ENCODE results near the gene LRBA.

GRCh38 chr4:150387981-150388380, 627.1 kb downstream of the LRBA start:
- TF ChIP-seq, protein P1, sequence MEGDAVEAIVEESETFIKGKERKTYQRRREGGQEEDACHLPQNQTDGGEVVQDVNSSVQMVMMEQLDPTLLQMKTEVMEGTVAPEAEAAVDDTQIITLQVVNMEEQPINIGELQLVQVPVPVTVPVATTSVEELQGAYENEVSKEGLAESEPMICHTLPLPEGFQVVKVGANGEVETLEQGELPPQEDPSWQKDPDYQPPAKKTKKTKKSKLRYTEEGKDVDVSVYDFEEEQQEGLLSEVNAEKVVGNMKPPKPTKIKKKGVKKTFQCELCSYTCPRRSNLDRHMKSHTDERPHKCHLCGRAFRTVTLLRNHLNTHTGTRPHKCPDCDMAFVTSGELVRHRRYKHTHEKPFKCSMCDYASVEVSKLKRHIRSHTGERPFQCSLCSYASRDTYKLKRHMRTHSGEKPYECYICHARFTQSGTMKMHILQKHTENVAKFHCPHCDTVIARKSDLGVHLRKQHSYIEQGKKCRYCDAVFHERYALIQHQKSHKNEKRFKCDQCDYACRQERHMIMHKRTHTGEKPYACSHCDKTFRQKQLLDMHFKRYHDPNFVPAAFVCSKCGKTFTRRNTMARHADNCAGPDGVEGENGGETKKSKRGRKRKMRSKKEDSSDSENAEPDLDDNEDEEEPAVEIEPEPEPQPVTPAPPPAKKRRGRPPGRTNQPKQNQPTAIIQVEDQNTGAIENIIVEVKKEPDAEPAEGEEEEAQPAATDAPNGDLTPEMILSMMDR (IDR thresholded peaks at IDR 0.05): no peak
- TF ChIP-seq STAT6 (CRISPR knock-in tag; conservative IDR thresholded peaks at IDR 0.05; ENCODE audit: low read depth) (no peak), USF2 (CRISPR knock-in tag; IDR thresholded peaks at IDR 0.05) (no peak), NFYB (CRISPR knock-in tag; conservative IDR thresholded peaks at IDR 0.05; ENCODE audit: low read depth) (no peak), RELA (CRISPR knock-in tag; IDR thresholded peaks at IDR 0.05; ENCODE audit: borderline replicate concordance) (no peak), TEAD4 (CRISPR knock-in tag; IDR thresholded peaks at IDR 0.05) (no peak), CBFB (CRISPR knock-in tag; IDR thresholded peaks at IDR 0.05; ENCODE audit: low read depth) (no peak), ATF2 (CRISPR knock-in tag; IDR thresholded peaks at IDR 0.05; ENCODE audit: borderline replicate concordance, low read depth) (no peak), ATF1 (CRISPR knock-in tag; IDR thresholded peaks at IDR 0.05) (no peak)
- TF ChIP-seq, protein P2, sequence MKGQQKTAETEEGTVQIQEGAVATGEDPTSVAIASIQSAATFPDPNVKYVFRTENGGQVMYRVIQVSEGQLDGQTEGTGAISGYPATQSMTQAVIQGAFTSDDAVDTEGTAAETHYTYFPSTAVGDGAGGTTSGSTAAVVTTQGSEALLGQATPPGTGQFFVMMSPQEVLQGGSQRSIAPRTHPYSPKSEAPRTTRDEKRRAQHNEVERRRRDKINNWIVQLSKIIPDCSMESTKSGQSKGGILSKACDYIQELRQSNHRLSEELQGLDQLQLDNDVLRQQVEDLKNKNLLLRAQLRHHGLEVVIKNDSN (CRISPR knock-in tag; IDR thresholded peaks at IDR 0.05): no peak
